ENCODE data around the gene YEATS4. TPM values are rescaled to one million over a fixed set of nuclear protein-coding genes. Genes with fewer than 3 reads are reported as not detected.

Gene YEATS4
- total RNA-seq, 4 donors from 2014 or later: 7.8 to 29.0 (median 14.3) TPM

DNA sequence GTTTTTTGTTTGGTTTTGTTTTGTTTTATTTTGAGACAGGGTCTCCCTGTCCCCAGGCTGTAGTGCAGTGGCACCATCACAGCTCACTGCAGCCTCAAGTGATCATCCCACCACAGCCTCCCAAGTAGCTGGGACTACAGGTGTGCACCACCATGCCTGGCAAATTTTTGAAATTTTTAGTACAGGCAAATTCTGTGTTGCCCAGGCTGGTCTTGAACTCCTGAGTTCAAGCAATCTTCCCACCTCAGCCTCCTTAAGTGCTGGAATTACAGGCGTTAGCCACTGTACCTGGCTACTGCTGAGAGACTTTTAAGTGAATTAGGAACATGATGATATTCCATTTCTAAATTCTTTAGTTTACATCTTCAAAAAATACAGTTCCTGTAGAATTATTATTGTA, 8.8 kb upstream of the YEATS4 start:
- Histone ChIP-seq H3K27ac (no peak overlapping the region), H3K27me3 (no peaks in the 10 kb centered on the region)
- no peak for TF ChIP-seq POLR2A (IDR thresholded peaks at IDR 0.05)
- TF ChIP-seq, protein P1, sequence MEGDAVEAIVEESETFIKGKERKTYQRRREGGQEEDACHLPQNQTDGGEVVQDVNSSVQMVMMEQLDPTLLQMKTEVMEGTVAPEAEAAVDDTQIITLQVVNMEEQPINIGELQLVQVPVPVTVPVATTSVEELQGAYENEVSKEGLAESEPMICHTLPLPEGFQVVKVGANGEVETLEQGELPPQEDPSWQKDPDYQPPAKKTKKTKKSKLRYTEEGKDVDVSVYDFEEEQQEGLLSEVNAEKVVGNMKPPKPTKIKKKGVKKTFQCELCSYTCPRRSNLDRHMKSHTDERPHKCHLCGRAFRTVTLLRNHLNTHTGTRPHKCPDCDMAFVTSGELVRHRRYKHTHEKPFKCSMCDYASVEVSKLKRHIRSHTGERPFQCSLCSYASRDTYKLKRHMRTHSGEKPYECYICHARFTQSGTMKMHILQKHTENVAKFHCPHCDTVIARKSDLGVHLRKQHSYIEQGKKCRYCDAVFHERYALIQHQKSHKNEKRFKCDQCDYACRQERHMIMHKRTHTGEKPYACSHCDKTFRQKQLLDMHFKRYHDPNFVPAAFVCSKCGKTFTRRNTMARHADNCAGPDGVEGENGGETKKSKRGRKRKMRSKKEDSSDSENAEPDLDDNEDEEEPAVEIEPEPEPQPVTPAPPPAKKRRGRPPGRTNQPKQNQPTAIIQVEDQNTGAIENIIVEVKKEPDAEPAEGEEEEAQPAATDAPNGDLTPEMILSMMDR (IDR thresholded peaks at IDR 0.05): no peak

GRCh38 chr12:69351462-69352236, 7.9 kb upstream of the YEATS4 start:
- no peak for DNase-seq
- H3K4me1 ChIP-seq: no peaks in the 10 kb centered on the region
- H3K27me3 ChIP-seq: no peaks in the 10 kb centered on the region
- H3K27ac ChIP-seq: no peak overlapping the region
- no peak overlapping the region for H3K4me3 ChIP-seq
- TF ChIP-seq, protein P1 (IDR thresholded peaks at IDR 0.05): no peak
- H3K9me3 ChIP-seq: no peaks in the 10 kb centered on the region
- H3K36me3 ChIP-seq: no peaks in the 10 kb centered on the region

More for the DNA sequence above, 8.8 kb upstream of the YEATS4 start:
- no peaks in the 10 kb centered on the region for H3K9me3 ChIP-seq
- H3K4me1 ChIP-seq: no peaks in the 10 kb centered on the region
- no peaks in the 10 kb centered on the region for H3K36me3 ChIP-seq
- no peak for DNase-seq
- H3K4me3 ChIP-seq: no peak overlapping the region

DNA sequence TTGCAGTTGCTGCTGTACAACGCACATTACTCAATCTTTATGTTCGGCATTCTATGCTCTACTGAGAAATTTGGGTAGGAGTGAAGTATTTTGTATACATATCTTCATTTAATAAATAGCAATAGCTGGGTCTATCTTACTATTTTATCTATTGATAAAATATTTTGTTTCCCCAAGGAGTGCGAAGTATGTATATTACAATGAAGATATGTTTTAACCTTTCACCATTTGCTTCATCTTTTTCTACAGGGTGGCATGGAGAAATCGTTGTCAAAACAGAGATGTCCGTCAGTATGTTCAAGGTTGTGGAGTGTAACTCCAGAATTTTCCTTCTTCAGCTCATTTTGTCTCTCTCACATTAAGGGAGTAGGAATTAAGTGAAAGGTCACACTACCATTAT, 6.6 kb upstream of the YEATS4 start:
- H3K27ac ChIP-seq: no peak overlapping the region
- no peaks in the 10 kb centered on the region for H3K36me3 ChIP-seq
- H3K4me3 ChIP-seq: no peak overlapping the region
- H3K27me3 ChIP-seq: no peaks in the 10 kb centered on the region
- no peak for DNase-seq
- no peaks in the 10 kb centered on the region for H3K4me1 ChIP-seq
- no peak for TF ChIP-seq POLR2A (IDR thresholded peaks at IDR 0.05)
- TF ChIP-seq, protein P1 (IDR thresholded peaks at IDR 0.05): no peak
- H3K9me3 ChIP-seq: no peaks in the 10 kb centered on the region

- no peak for TF ChIP-seq POLR2A (IDR thresholded peaks at IDR 0.05)
- TF ChIP-seq, protein P1 (IDR thresholded peaks at IDR 0.05): no peak
- no peak overlapping the region for H3K4me3 ChIP-seq
- no peaks in the 10 kb centered on the region for H3K9me3 ChIP-seq
- H3K36me3 ChIP-seq: no peaks in the 10 kb centered on the region
- no peaks in the 10 kb centered on the region for H3K27me3 ChIP-seq
- DNase-seq: no peak
- peaks cover 0 to 5% (median 1%) of the 10 kb centered on the region in 4 donors for H3K4me1 ChIP-seq
- H3K27ac ChIP-seq: no peak overlapping the region
Observed at GRCh38 chr12:69354172-69354555, 5.4 kb upstream of the YEATS4 start.

DNA sequence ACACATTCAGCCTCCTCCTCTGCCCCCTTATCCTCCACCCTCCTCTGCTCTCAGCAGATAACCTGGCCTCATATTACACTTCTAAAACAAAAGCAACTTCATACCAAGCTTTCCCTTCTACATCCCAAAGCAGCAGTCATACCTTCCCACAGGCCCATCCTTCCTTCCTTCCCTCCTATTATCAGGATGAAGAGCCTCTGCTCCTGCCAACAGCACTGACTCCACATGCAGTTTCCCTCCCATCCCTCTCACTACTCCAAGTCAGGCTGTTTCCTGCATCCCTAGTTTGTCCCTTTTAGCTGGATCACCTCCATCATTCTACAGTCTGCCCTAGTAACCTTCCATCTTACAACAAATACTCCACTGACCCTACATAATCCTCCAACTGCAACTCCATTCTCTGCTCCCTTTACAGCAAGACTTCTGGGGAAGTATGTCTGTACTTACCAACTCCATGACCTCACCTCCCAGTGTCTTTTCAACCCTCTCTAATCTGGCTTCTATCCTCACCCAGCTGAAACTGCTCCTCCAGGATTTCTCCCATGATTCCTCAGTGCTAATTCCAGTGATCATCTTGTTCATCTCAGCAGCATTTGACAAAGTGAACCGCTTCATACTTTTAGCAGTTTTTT, 4.9 kb upstream of the YEATS4 start:
- TF ChIP-seq POLR2A (IDR thresholded peaks at IDR 0.05): no peak
- TF ChIP-seq, protein P1 (IDR thresholded peaks at IDR 0.05): no peak
- no peaks in the 10 kb centered on the region for H3K36me3 ChIP-seq
- H3K9me3 ChIP-seq: no peaks in the 10 kb centered on the region
- no peak overlapping the region for H3K27ac ChIP-seq
- no peaks in the 10 kb centered on the region for H3K27me3 ChIP-seq
- peaks cover 0 to 7% (median 2%) of the 10 kb centered on the region in 4 donors for H3K4me1 ChIP-seq
- DNase-seq: no peak
- H3K4me3 ChIP-seq: no peak overlapping the region
